ENCODE results near the gene M6PR. TPM values are rescaled to one million over a fixed set of nuclear protein-coding genes. Genes with fewer than 3 reads are reported as not detected.

The M6PR gene
- total RNA-seq, 1 donor from 2014 or later, result 98.0 TPM

GRCh38 chr12:8960176-8960575, 10.7 kb upstream of the M6PR start:
- TF ChIP-seq POLR2AphosphoS5 (IDR thresholded peaks at IDR 0.05; ENCODE audit: insufficient read depth in 1 of 2, low read depth in 1 of 2) (no peak), POLR2A (IDR thresholded peaks at IDR 0.05) (no peak), CTCF (IDR thresholded peaks at IDR 0.05) (no peak)
- H3K36me3 ChIP-seq, result no peaks in the 10 kb centered on the region
- no peak overlapping the region for H3K27ac ChIP-seq
- no peak overlapping the region for H3K4me3 ChIP-seq
- DNase-seq (ENCODE audit: extremely low spot score in 2 of 2), result no peak
- no peaks in the 10 kb centered on the region for H3K9me3 ChIP-seq
- no peaks in the 10 kb centered on the region for H3K4me1 ChIP-seq
- intact Hi-C loops (cut with DNase I), result no loop called here
- no peaks in the 10 kb centered on the region for H3K27me3 ChIP-seq

DNA sequence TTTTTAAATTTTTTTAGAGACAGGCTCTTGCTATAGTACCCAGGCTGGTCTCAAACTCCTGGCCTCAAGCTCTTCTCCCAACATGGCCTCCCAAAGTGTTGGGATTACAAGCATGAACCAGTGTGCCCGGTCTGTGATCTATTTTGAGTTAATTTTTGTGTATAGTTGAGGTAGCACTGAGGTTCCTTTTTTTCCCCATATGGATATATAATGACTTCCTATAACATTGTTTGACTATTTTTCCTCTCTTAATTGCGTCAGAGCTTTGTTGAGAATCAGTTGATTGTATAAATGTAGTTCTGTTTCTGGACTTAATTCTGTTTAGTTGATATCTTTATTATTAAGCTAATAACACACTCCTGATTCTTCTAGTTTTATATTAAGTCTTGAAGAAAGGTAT, 8.6 kb upstream of the M6PR start:
- Histone ChIP-seq H3K27ac (no peak overlapping the region), H3K9me3 (no peaks in the 10 kb centered on the region), H3K36me3 (no peaks in the 10 kb centered on the region), H3K27me3 (no peaks in the 10 kb centered on the region), H3K4me1 (no peaks in the 10 kb centered on the region), H3K4me3 (no peak overlapping the region)
- intact Hi-C loops (cut with DNase I), result no loop called here
- no peak for DNase-seq (ENCODE audit: extremely low spot score in 2 of 2)
- no peak for TF ChIP-seq CTCF (IDR thresholded peaks at IDR 0.05)
- TF ChIP-seq POLR2A (IDR thresholded peaks at IDR 0.05), result no peak
- TF ChIP-seq POLR2AphosphoS5 (IDR thresholded peaks at IDR 0.05; ENCODE audit: insufficient read depth in 1 of 2, low read depth in 1 of 2), result no peak

DNA sequence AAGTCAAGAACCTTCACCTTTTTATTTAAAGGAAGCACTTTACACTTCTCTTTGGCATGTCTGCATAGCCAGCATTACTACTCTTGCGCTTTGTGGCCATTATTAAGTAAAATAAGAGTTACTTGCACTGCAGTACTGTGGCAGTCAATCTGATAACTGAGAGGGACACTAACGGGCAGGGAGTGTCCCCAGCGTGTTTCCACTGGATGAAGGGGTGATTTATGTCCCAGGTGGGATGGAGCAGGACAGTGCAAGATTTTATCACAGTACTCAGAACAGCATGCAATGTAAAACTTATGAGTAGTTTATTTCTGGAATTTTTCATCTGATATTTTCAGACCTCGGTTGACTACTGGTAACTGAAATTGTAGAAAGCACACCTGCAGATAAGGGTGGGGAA, 8.1 kb upstream of the M6PR start:
- no peak for DNase-seq (ENCODE audit: extremely low spot score in 2 of 2)
- Histone ChIP-seq H3K4me1 (no peaks in the 10 kb centered on the region), H3K36me3 (no peaks in the 10 kb centered on the region), H3K27me3 (no peaks in the 10 kb centered on the region), H3K9me3 (no peaks in the 10 kb centered on the region), H3K27ac (no peak overlapping the region), H3K4me3 (no peak overlapping the region)
- intact Hi-C loops (cut with DNase I), result no loop called here
- TF ChIP-seq CTCF (IDR thresholded peaks at IDR 0.05), result no peak
- TF ChIP-seq POLR2AphosphoS5 (IDR thresholded peaks at IDR 0.05; ENCODE audit: insufficient read depth in 1 of 2, low read depth in 1 of 2), result no peak
- TF ChIP-seq POLR2A (IDR thresholded peaks at IDR 0.05), result no peak

DNA sequence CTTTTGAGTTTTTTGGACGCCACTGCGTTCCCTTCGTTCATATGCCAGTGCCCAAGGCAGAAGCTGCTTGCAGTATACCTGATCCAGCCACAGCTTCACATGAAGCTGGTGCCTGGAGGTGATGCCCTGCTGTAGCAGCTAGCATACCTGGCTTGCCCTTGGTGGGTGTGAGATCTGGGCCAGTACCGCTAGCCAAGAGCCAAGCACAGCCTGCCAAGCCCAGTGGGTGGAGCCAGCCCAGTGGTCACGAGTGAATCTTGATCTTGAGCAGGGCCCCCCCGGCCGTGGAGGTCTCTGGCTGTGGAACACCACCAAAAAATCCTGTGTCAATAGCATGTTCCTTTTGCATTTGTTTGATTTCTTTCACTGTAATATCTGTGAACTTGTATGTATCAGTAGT, 7.3 kb upstream of the M6PR start:
- no peaks in the 10 kb centered on the region for H3K9me3 ChIP-seq
- H3K4me3 ChIP-seq, result no peak overlapping the region
- no peaks in the 10 kb centered on the region for H3K4me1 ChIP-seq
- no peaks in the 10 kb centered on the region for H3K36me3 ChIP-seq
- intact Hi-C loops (cut with DNase I), result no loop called here
- DNase-seq (ENCODE audit: extremely low spot score in 2 of 2), result no peak
- no peak overlapping the region for H3K27ac ChIP-seq
- H3K27me3 ChIP-seq, result no peaks in the 10 kb centered on the region
- TF ChIP-seq CTCF (IDR thresholded peaks at IDR 0.05), result no peak
- no peak for TF ChIP-seq POLR2A (IDR thresholded peaks at IDR 0.05)
- no peak for TF ChIP-seq POLR2AphosphoS5 (IDR thresholded peaks at IDR 0.05; ENCODE audit: insufficient read depth in 1 of 2, low read depth in 1 of 2)

DNA sequence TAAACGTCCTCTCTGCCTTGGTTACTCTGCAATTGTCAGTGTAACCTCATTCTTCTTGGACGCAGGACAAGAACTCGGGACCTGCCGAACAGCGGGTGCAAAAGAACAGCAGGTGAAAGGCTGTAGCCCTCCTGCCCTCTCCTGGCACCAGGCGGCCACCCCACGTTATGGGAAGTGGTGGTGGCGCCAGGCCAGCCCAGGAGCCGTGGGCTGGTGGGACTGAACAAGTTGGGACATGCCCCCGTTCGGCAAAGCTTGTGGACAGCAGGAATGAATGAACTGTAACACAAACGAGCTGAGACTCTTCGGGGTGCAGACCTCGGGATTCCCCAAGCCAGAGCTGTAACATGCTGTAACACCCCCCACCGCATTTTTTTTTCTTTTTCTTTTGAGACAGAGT, 6.6 kb upstream of the M6PR start:
- no peak overlapping the region for H3K27ac ChIP-seq
- H3K36me3 ChIP-seq, result no peaks in the 10 kb centered on the region
- H3K4me3 ChIP-seq, result no peak overlapping the region
- DNase-seq (ENCODE audit: extremely low spot score in 2 of 2), result no peak
- no peaks in the 10 kb centered on the region for H3K9me3 ChIP-seq
- intact Hi-C loops (cut with DNase I), result no loop called here
- no peak for TF ChIP-seq POLR2A (IDR thresholded peaks at IDR 0.05)
- no peak for TF ChIP-seq CTCF (IDR thresholded peaks at IDR 0.05)
- no peak for TF ChIP-seq POLR2AphosphoS5 (IDR thresholded peaks at IDR 0.05; ENCODE audit: insufficient read depth in 1 of 2, low read depth in 1 of 2)
- no peaks in the 10 kb centered on the region for H3K27me3 ChIP-seq
- H3K4me1 ChIP-seq, result peaks cover 4% of the 10 kb centered on the region

All from vagina (tissue), 2 donors.